NOMO-1 (cell line): ENCODE data around the gene SCAPER.
"Not testable (repeated sequence)": the region's sequence is repeated elsewhere in the genome, so short reads cannot be mapped to it uniquely, and the experiment has no call there.

Experiments used
- DNase-seq, 2 experiments: peaks; one replicate each; lab custom pipeline; 2025; ENCODE audit not compliant: unreplicated experiment in 2 of 2; lab: John Stamatoyannopoulos, UW

Gene SCAPER

DNA sequence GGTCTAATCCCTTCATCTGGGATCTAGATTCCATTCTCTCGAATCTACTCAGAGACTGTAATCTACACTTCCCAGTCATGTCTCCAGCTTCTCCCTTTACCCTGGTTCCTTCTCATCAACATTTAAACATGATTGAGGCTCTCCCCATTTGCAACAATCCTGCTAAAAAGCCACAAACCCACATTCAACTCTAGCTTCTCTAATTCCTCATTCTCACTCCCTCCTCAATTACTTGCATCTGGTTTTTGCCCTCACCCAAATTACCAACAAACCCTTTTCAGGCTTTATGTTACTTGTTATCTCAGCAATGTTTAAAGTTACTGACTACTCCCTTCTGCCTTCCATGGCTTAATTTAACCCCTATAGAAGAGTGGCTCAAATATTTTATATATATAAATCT, 605.4 kb downstream of the SCAPER start:
- DNase-seq, result peak; percentile 8 to 68

DNA sequence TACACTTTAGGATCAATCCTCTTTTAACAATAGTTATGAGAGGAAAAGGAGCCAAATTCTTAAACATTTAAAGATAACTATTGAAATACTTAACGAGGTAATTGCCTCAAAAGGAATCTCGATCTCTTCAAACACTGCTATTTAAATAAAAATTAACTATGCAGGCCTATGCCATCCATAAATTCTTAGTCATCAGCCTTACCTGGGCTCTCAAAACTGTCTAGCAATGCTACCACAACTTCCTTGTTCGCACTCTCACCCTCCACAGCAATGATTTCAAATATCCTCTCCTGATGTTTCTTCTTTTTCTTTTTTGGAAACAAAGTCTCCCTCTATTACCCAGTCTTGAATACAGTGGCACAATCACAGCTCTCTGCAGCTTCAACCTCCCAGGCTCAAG, 606.2 kb downstream of the SCAPER start:
- DNase-seq, result peak in 1 of 2 experiments; percentile 7

- DNase-seq, result not testable (repeated sequence)
Measured at GRCh38 chr15:76297951-76298350, 607.2 kb downstream of the SCAPER start.
